Astrocyte (in vitro differentiated cells and primary cell): ENCODE measurements around the gene GET4. TPM values are rescaled to one million over a fixed set of nuclear protein-coding genes. Genes with fewer than 3 reads are reported as not detected.
A peak's percentile ranks its signal among the peaks of the same experiment; 100 is the strongest.

Source experiments
- DNase-seq: peaks from one replicate; pipeline ENCODE4 v3.0.0-alpha.2; 2010; ENCODE audit warnings: low read depth
- FAIRE-seq: peaks from 2 replicates; lab custom pipeline; 2011; peaks lifted over from hg19 to GRCh38; lab: Jason Lieb, UNC
- H2AFZ ChIP-seq: 2 replicates; pipeline ENCODE4 v1.6.0; 2012; ENCODE audit warnings: low read depth, low read length, inconsistent platforms
- H3K27ac ChIP-seq: 2 replicates; pipeline ENCODE4 v1.5.1; 2011; ENCODE audit warnings: low read depth, low read length, inconsistent platforms
- H3K27me3 ChIP-seq: 2 replicates; pipeline ENCODE4 v1.6.0; 2011; ENCODE audit warnings: low read length, inconsistent platforms; ENCODE audit not compliant: insufficient read depth
- H3K36me3 ChIP-seq: 2 replicates; pipeline ENCODE4 v1.5.1; 2011; ENCODE audit warnings: low read length, inconsistent platforms; ENCODE audit not compliant: insufficient read depth
- H3K4me1 ChIP-seq: 2 replicates; pipeline ENCODE4 v1.5.1; 2011; ENCODE audit warnings: low read length, inconsistent platforms; ENCODE audit not compliant: insufficient read depth
- H3K4me2 ChIP-seq: 2 replicates; pipeline ENCODE4 v1.6.0; 2012; ENCODE audit warnings: low read length, inconsistent platforms
- H3K4me3 ChIP-seq: 2 replicates; pipeline ENCODE4 v1.5.1; 2011; ENCODE audit warnings: low read depth, mild to moderate bottlenecking, low read length, inconsistent platforms; ENCODE audit not compliant: insufficient read depth
- H3K79me2 ChIP-seq: 2 replicates; pipeline ENCODE4 v1.6.0; 2012; ENCODE audit warnings: mild to moderate bottlenecking, low read length, inconsistent platforms; ENCODE audit not compliant: insufficient read depth
- H3K9ac ChIP-seq: 2 replicates; pipeline ENCODE4 v1.6.0; 2012; ENCODE audit warnings: mild to moderate bottlenecking, low read length, inconsistent platforms
- H3K9me3 ChIP-seq: 2 replicates; pipeline ENCODE4 v1.5.1; 2012; ENCODE audit warnings: low read depth, mild to moderate bottlenecking, low read length, inconsistent platforms; ENCODE audit not compliant: insufficient read depth
- H4K20me1 ChIP-seq: 2 replicates; pipeline ENCODE4 v1.6.0; 2012; ENCODE audit warnings: low read length, inconsistent platforms; ENCODE audit not compliant: insufficient read depth
- H3K27ac Mint-ChIP-seq: one replicate; pipeline ENCODE4 v1.8.0; 2021; ENCODE audit warnings: mild to moderate bottlenecking, mixed read lengths; ENCODE audit not compliant: unreplicated experiment
- H3K27me3 Mint-ChIP-seq: one replicate; pipeline ENCODE4 v1.8.0; 2021; ENCODE audit warnings: low read depth, mixed read lengths; ENCODE audit not compliant: unreplicated experiment
- H3K36me3 Mint-ChIP-seq: one replicate; pipeline ENCODE4 v1.8.0; 2021; ENCODE audit warnings: low read depth, mixed read lengths; ENCODE audit not compliant: unreplicated experiment
- H3K4me1 Mint-ChIP-seq: one replicate; pipeline ENCODE4 v1.8.0; 2021; ENCODE audit warnings: low read depth, mixed read lengths; ENCODE audit not compliant: unreplicated experiment
- H3K4me3 Mint-ChIP-seq: one replicate; pipeline ENCODE4 v1.8.0; 2021; ENCODE audit warnings: mild to moderate bottlenecking, moderate library complexity, mixed read lengths; ENCODE audit not compliant: unreplicated experiment
- H3K9me3 Mint-ChIP-seq: one replicate; pipeline ENCODE4 v1.8.0; 2021; ENCODE audit warnings: mild to moderate bottlenecking, mixed read lengths; ENCODE audit not compliant: unreplicated experiment
- EZH2 ChIP-seq: IDR thresholded peaks from 2 replicates; pipeline ENCODE4 v1.6.1; 2012; ENCODE audit warnings: mild to moderate bottlenecking, low read length, inconsistent platforms; ENCODE audit not compliant: insufficient read depth
- total RNA-seq: library from RNA; stranded (reverse); gene quantifications from 2 replicates; pipeline ENCODE4 v1.2.1, GENCODE V29; 2021
- TF ChIP-seq, protein P1 (sequence below): IDR thresholded peaks from 2 replicates; pipeline ENCODE4 v1.5.1; 2011; ENCODE audit warnings: low read depth, mild to moderate bottlenecking, inconsistent platforms, low read length, moderate library complexity; ENCODE audit not compliant: insufficient read depth

The GET4 gene
- total RNA-seq, 1 donor from 2014 or later, result 43.0 TPM

GRCh38 chr7:921581-922333, 45.4 kb downstream of the GET4 start:
- no peak for FAIRE-seq

GRCh38 chr7:922334-923107, 46.2 kb downstream of the GET4 start:
- no peak for FAIRE-seq
- no peak overlapping the region for H3K4me3 Mint-ChIP-seq
- Histone ChIP-seq H4K20me1 (no peaks in the 10 kb centered on the region), H3K9ac (no peak overlapping the region), H2AFZ (peak overlapping the region; percentile 60), H3K79me2 (no peaks in the 10 kb centered on the region), H3K9me3 (no peaks in the 10 kb centered on the region), H3K27me3 (no peaks in the 10 kb centered on the region), H3K4me2 (peak overlapping the region; percentile 43), H3K27ac (no peak overlapping the region), H3K4me3 (no peak overlapping the region), H3K36me3 (no peaks in the 10 kb centered on the region), H3K4me1 (peaks cover 18% of the 10 kb centered on the region)
- H3K27ac Mint-ChIP-seq, result no peak overlapping the region
- TF ChIP-seq, protein P1, sequence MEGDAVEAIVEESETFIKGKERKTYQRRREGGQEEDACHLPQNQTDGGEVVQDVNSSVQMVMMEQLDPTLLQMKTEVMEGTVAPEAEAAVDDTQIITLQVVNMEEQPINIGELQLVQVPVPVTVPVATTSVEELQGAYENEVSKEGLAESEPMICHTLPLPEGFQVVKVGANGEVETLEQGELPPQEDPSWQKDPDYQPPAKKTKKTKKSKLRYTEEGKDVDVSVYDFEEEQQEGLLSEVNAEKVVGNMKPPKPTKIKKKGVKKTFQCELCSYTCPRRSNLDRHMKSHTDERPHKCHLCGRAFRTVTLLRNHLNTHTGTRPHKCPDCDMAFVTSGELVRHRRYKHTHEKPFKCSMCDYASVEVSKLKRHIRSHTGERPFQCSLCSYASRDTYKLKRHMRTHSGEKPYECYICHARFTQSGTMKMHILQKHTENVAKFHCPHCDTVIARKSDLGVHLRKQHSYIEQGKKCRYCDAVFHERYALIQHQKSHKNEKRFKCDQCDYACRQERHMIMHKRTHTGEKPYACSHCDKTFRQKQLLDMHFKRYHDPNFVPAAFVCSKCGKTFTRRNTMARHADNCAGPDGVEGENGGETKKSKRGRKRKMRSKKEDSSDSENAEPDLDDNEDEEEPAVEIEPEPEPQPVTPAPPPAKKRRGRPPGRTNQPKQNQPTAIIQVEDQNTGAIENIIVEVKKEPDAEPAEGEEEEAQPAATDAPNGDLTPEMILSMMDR, result no peak
- no peak for TF ChIP-seq EZH2
- no peak for DNase-seq
- H3K36me3 Mint-ChIP-seq, result no peaks in the 10 kb centered on the region
- peaks cover 6% of the 10 kb centered on the region for H3K4me1 Mint-ChIP-seq
- peaks cover 3% of the 10 kb centered on the region for H3K27me3 Mint-ChIP-seq
- H3K9me3 Mint-ChIP-seq, result no peaks in the 10 kb centered on the region

More at GRCh38 chr7:921581-922333, 45.4 kb downstream of the GET4 start:
- Histone ChIP-seq H3K4me2 (no peak overlapping the region), H3K79me2 (no peaks in the 10 kb centered on the region), H3K9ac (no peak overlapping the region), H3K27ac (no peak overlapping the region), H3K9me3 (no peaks in the 10 kb centered on the region), H4K20me1 (no peaks in the 10 kb centered on the region), H3K4me3 (no peak overlapping the region), H3K4me1 (peaks cover 18% of the 10 kb centered on the region), H2AFZ (no peak overlapping the region), H3K27me3 (no peaks in the 10 kb centered on the region), H3K36me3 (no peaks in the 10 kb centered on the region)
- H3K4me3 Mint-ChIP-seq, result no peak overlapping the region
- no peak overlapping the region for H3K27ac Mint-ChIP-seq
- peaks cover 6% of the 10 kb centered on the region for H3K4me1 Mint-ChIP-seq
- no peak for DNase-seq
- peaks cover 4% of the 10 kb centered on the region for H3K27me3 Mint-ChIP-seq
- TF ChIP-seq EZH2, result no peak
- TF ChIP-seq, protein P1, result no peak
- H3K36me3 Mint-ChIP-seq, result no peaks in the 10 kb centered on the region
- no peaks in the 10 kb centered on the region for H3K9me3 Mint-ChIP-seq
